HG02798 (cell line): ENCODE results near the gene XPR1.
"Not testable (repeated sequence)": the region's sequence is repeated elsewhere in the genome, so short reads cannot be mapped to it uniquely, and the experiment has no call there.

Experiments used
- ATAC-seq: cut with Tn5 transposase; IDR thresholded peaks from one replicate; pipeline ENCODE4 v1.9.1; 2021; ENCODE audit warnings: mild to moderate bottlenecking; ENCODE audit not compliant: unreplicated experiment, poor library complexity

The XPR1 gene

DNA sequence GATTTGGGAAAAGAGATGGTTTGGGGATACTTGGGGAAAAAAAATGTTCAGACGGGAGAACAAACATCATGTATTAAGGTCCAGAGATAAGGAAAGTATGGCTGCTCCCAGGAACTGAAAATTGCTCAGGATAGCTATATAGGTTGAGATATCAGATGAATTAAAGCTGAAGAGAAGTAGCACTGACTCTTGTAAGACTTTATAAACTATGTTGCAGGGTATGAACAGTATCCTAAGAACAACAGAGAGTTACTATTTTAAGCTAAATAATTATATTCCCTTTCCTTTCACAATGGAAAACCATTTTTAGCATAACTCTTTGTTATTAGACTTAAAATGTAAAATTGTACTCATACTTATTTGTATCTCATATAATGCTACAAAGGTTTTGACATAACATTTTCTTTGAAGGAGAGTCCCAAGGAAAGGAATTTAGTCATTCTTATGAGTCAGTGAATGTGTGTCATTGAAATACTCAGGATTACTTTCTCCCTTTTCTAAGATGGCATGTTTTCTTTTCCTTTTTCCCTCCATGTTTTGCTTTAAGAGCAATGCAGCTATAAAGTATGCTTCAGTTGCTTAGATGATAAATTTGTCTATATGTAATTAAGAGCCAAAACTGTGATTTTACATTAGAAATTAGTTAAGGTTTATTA is 141.5 kb downstream of the XPR1 start:
- no peak for ATAC-seq

DNA sequence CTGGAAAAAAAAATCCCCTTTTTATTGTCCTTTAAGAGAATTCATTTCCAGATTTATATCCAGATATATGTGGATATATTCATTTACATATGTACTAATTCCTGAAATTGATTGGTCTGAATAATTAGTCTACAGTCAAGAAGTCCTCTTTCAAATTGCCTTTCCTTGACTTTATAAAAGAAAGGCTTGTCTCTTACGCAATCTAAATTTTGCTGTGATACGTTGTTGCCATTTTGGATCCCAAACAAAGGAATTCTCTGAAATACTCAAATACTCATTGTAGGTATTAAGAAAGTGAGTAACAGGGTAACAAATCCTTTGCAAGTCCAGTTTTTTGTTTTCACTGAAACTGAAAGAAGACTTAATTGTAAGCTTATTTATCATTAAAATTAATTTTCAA is 144.0 kb downstream of the XPR1 start:
- no peak for ATAC-seq

DNA sequence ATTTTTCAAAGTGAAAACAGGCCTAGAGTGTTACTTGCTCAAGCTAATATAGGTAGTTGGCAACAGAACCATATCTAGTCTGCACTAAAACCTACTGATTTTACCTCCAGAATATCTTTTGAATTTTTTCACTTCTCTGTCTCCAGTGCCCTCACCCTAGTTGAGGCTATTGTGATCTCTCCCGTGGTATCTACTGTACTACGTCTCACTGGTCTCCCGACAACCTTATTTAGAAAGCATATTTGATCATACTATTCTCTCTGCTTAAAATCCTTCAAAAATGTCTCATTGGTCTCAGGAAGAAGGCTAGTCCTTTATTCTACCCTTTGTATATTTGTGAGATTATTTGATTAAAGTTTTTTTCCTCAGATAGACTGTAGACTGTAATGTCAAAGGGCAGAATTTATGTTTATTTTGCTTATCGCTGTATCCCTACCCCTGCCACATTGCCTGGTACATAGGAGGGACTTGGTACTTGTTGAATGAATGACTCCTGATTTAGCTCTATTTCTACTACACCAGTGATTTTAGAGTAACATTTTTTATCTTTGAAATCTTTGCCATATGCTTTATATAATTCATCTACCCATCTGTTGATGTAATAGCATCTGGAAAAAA is 145.4 kb downstream of the XPR1 start:
- ATAC-seq = no peak

DNA sequence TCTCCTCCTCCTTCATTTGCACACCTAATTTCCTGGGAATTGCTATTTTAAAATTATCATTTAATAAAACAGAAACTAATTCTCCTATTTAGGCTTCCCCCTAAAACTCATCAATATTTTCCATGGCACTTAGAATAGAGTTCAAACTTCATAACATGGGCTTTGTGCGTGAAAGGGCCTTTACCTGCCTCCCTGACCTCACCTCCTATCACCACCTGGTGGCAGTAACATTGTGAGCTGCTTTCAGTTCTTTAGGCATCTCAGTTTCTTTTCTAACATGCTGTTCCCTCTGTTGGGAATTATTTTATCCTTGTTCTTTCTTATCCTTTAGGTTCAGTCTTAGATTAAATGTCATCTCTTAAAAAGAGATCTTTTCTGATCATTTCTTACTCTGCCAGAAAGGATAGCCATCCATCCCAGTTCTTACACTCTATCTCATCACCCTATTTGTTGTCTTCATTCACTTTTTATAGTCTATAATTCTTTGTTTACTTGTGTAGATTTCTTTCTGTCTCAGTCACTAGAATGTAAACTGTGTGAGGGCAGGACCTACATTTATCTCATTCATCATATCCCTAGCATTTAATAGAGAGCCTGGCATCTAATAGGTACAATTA is 147.1 kb downstream of the XPR1 start:
- no peak for ATAC-seq

DNA sequence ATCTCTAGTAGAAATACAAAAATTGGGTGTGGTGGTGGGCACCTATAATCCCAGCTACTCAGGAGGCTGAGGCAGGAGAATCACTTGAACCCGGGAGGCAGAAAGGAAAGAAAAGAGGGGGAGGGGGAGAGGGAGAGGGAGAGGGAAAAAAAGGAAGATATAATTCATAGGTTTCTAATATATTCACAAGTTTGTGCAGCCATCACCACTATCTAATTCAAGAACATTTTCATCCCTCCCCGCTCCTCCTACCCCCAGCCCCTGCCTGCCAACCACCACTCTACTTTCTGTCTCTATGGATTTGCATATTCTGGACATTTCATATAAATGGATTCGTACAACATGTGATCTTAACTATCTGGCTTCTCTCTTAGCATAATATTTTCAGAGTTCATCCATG is 147.8 kb downstream of the XPR1 start:
- no peak for ATAC-seq

DNA sequence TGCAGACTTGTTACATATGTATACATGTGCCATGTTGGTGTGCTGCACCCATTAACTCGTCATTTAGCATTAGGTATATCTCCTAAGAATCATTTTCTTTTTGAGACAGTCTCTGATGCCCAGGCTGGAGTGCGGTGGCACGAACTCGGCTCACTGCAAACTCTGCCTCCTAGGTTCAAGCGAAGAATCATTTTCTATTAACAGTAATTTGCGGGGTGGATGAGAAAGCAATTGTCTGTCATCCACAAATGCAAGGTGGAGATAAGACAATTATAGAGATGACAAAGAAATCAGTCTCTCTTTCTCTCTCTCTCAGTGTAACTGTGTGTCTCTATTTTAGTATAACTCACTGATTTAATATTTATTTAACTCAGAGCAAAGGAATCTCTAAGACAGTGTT is 149.9 kb downstream of the XPR1 start:
- ATAC-seq = no peak

DNA sequence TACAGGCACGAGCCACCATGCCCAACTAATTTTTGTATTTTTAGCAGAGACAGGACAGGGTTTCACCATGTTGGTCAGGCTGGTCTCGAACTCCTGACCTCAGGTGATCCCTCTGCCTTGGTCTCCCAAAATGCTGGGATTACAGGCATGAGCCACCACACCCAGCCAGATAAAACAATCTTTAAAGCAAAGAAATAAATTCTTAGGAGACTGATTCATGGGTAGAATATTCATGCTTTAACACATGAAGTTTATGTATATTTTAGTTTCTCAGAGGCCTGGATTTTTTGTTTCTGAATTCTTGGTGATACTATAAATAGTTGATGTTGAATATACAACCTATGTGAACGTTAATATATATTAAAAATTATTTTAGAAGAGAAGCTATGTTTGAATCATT is 153.5 kb downstream of the XPR1 start:
- no peak for ATAC-seq

DNA sequence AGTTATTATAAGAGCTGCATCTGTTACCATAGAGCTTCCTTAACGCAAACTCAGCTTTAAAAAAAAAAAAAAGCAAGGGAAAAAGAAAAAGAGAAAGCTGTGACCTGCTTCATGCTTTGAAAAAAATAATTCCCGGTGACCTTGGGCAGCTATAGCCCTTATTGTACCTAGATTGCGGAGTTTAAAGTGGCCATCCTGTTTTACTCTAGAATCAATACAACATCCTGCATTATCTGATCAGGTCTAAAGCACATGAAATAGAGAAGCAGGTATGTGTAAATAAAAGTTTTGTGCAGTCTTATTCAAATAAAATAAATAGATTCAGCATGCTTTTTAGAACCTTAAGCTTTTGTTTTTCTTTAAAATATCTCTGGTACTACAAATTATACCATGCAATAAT is 154.1 kb downstream of the XPR1 start:
- no peak for ATAC-seq

DNA sequence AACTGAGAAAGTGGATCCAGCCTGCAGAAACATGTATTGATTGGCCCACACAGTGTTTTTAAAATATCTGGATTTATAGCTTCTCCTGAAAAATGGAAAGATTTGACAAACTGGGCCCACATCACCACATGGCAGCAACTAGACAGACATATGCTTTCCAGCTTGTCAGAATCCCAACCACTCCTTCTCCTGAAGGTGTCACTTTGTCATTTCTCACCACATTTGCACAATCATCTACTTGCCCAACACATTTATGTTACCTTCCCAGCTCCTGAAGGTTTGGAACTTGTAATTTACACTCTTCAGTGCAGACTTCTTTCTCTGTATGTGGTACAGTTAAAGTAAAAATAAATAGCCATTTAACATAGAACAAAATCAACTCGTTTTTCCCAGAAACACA is 154.8 kb downstream of the XPR1 start:
- ATAC-seq = no peak

DNA sequence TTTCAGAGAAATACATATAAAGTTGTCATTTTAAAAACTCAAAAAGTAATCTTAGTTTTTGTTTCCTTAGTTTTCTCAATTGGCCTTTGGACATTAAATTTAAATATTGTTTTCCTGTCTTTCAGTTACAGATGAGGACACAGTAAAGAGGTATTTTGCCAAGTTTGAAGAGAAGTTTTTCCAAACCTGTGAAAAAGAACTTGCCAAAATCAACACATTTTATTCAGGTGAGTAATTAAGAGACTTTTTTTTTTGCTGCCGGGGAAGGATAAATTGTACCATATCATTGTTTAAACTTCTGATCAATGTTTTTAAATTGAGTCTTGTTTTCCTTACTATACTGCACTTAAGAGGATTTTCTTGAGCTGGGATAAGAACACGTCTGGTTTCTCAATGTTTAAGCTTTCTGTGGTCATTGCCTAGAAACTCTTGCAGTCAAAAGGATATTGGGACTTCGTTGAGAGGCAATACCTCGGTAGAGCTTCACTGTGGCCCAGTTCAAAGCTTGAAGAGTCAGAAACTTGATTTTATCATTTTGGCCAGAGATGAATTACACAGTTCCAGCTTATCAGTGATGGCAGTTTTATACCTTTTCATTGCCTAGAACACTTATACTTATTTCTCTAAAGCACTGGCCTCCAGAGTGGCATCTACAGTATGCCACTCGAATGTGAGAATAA is 155.9 kb downstream of the XPR1 start:
- ATAC-seq = no peak

DNA sequence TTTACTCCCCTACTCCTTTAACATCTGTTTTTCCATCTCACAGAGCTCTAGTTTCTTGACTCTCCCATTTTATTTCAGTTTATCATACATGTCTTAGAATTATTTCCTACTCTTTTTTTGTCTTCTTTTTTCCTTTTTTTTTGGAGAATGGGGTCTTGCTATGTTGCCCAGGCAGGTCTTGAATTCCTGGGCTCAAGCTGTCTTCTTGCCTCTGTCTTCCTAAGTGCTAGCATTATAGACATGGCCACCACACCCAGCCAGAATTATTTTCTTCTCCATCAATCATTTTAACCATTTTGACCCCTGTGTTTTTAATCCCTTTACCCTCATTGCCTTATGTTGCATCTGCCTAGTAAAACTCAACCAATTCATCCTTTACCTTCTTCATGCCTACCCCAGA is 157.6 kb downstream of the XPR1 start:
- ATAC-seq = no peak

DNA sequence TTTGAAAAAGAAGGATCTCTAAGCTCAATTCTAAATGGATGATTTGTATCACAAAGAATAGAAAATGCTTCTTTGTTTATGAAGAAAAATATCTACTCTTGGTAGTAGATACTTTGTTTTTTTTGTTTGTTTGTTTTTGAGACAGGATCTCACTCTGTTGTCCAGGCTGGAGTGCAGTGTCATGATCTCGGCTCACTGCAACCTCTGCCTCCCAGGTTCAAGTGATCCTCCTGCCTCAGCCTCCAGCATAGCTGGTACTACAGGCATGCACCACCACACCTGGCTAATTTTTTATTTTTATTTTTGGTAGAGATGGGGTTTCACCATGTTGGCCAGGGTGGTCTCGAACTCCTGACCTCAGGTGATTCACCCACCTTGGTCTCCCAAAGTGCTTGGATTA is 159.3 kb downstream of the XPR1 start:
- ATAC-seq = not testable (repeated sequence)

DNA sequence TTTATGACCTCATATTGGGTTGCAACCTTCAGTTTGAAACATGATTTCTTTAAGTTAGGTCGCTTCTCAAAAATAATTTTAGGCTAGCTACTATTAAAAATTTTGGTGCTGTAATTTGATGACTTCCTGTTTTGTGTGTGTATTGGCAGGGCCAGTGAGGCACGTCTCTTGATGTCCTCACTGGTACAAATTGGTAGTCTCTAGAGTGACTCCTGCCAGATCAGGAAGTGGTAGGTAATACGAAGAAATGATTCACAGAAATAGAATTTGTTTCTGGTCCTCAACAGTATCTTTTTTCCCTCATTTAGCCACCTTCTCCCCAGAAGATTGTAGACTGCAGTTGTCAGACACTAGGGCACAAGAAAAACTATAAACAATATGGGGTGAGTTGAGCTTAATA is 160.0 kb downstream of the XPR1 start:
- ATAC-seq = no peak

DNA sequence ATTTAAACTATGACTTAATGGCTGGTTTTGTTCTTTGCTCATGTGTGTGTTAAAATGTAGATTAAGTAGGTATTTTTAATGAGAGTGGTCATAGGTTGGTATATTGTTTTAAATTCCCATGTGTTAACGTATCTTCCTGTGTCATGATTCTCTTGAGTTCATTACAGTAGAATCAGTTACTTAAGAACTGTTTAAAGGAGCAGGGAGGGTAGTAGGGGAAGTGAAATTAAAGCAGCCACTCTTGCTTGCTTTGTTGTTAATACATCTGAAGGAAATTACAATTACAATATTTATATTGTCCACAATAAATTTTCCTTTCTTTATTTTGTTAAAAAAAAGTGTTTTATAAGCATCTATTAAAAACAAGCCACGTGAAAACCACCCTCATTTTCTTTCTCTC is 161.6 kb downstream of the XPR1 start:
- no peak for ATAC-seq

DNA sequence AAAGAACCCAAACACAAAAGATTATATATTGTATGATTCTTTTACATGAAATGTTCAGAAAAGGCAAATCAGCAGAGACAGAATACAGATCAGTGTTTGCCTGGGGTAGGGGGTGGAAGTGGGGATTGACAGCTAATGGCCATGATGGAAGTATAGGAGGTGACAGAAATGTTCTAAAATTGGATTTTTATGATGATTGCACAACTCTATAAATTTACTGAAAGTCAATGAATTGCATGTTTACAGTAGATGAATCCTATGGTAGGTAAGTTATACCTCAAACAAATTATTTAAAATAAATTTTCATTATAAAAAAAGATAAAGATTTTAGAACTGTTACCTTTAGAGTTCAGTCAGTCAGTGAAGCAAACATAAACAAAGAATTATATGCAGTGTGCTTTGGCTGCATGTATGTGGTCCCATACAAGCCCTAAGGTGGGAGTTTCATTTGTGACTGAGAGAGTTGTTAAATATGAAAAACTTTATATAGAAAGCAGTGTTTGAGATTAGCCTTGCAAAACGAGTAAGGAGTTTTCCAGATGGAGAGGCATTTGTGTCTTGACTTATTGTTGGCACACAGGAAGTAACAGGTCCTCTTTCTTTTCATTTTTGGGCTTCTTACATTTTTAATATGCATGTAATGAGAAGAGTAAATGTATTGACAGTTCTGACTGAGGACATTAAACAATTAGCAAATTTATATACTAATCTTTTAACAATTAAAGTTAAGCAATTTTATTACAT is 165.2 kb downstream of the XPR1 start:
- no peak for ATAC-seq

DNA sequence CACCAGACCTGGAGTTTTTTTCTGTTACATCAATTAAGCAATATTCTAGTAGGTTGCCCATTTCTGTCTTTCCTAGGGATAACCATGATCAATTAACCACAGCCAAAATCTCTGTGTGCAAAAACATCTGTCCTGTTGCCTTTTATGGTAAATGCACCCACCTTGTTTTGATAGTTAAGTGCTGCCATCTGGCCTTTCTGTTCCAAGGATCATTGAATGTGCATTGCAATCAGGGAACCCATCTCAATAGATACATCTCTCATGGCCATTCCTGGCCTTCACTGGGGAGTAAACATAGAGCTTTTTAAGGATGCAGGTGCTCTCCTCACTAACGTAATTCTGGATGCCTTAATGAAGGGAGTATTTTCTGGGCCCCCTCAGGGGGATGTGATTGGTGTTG is 169.1 kb downstream of the XPR1 start:
- ATAC-seq = no peak

DNA sequence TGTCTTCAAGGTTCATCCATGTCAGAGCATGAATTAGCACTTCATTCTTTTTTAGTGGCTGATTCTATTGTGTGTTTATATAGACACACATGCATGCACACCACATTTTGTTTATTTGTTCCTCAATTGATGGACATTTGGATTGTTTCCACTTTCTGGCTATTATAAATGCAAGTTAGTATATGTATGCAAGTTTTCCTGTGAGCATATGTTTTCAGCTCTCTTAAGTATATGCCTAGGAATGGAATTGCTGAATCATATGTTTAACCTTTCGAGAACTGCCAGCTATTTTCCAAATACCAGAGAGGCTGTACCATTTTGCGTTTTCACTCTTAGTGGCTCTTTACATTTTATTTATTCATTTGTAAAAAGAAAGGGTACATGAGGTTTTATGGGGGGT is 171.0 kb downstream of the XPR1 start:
- no peak for ATAC-seq

DNA sequence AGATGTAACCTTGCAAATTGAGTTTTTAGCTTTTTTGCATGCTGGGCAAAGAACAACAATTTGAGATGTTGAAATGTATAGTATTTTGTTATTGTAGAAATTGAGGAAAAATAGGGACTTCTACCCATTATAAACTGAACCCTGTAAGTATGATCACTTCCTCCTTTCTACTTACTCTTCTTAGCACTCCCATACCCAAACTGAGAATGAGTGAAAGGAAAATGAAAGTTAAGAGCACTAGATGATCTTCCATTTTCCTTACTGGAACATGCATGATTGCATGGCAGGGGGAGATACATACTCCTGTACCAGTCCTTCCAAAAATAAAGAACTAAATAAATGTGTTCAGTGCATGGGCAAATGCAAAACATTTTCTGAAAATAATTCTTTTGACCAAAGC is 173.5 kb downstream of the XPR1 start:
- peak; percentile 57 for ATAC-seq

DNA sequence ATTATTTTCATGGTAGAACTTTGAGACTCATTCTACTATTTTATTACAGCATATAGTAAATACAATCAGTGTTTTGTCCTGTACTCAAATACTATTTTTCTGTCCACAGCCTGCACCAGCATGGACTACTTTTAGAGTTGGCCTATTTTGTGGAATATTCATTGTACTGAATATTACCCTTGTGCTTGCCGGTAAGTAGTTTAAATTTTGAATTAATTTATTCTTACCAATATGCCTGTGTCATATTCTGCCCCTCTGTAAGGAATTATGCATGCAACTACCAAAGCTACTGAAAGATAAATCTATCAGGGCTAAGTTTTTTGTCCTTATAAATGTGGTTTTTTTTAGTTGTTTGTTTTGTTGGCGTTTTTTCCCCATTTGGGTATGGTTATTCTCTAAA is 179.5 kb downstream of the XPR1 start:
- no peak for ATAC-seq

DNA sequence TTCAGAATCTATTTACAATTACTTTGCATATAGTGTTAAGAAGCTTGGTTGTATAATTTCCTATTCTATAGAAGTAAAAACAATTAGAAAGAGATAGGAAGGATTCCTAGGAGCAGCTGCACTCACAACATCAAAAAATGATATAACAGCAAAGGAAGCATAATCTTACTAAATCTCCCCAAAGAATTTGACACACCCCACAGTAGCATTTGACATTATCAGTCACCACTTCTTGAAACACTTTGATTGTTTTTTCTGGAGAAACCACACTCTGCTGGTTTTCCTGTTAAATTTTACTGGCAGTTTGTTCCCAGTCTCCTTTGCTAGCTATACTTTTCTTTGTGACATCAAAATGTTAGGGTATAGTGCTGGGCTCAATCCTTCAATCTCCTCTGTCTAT is 180.1 kb downstream of the XPR1 start:
- ATAC-seq = no peak

DNA sequence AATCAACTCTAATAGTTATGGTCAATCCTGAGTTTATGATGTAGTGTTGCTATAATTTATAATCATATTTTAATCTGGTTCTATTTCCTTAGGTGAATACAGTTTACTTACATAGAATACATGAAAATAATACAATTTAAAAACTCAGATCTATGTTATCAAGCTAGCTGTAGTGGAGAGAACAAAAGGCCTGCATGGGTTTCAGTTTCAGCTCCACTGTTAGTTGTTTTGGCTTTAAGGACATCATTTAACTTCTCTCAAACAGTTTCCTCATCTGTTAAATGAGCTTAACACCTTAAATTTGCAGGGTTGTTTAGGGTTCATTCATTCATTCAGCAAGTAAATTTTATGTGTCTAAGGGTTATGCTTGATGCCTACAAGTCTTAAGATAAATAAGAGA is 182.4 kb downstream of the XPR1 start:
- no peak for ATAC-seq
